Measurements from ENCODE around the gene GPR152.

- no peak for TF ChIP-seq POLR2A (IDR thresholded peaks at IDR 0.05)
- TF ChIP-seq, protein P1, sequence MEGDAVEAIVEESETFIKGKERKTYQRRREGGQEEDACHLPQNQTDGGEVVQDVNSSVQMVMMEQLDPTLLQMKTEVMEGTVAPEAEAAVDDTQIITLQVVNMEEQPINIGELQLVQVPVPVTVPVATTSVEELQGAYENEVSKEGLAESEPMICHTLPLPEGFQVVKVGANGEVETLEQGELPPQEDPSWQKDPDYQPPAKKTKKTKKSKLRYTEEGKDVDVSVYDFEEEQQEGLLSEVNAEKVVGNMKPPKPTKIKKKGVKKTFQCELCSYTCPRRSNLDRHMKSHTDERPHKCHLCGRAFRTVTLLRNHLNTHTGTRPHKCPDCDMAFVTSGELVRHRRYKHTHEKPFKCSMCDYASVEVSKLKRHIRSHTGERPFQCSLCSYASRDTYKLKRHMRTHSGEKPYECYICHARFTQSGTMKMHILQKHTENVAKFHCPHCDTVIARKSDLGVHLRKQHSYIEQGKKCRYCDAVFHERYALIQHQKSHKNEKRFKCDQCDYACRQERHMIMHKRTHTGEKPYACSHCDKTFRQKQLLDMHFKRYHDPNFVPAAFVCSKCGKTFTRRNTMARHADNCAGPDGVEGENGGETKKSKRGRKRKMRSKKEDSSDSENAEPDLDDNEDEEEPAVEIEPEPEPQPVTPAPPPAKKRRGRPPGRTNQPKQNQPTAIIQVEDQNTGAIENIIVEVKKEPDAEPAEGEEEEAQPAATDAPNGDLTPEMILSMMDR (IDR thresholded peaks at IDR 0.05): no peak
- no peak for TF ChIP-seq POLR2AphosphoS5 (IDR thresholded peaks at IDR 0.05)
Observed at GRCh38 chr11:67449116-67449844, 3.2 kb downstream of the GPR152 start.

Measured in sigmoid colon (tissue), 4 donors.